Measurements from ENCODE around the gene YBX2.

YBX2 gene

GRCh38 chr17:7327056-7327455 is 32.6 kb upstream of the YBX2 start:
- Histone ChIP-seq H3K4me1 (ENCODE audit: control insufficient read depth, insufficient read depth, low read length) (peaks cover 9% of the 10 kb centered on the region), H3K9me3 (ENCODE audit: control insufficient read depth, insufficient read depth, low read depth, low read length) (no peaks in the 10 kb centered on the region), H3K4me3 (ENCODE audit: low read depth, low read length) (no peak overlapping the region), H3K27ac (ENCODE audit: extremely low read depth, low read depth, low read length) (no peak overlapping the region), H3K36me3 (ENCODE audit: control insufficient read depth in 2 of 2, insufficient read depth in 1 of 2, low read length in 2 of 2) (peaks cover 22 to 53% of the 10 kb centered on the region in 2 experiments)
- POLR2A ChIA-PET = interaction anchor here (0.8 to 0.9 kb wide), 2 partner anchors 177 to 252 kb away, joined by 3 to 4 read pairs; no protein-coding TSS in a partner anchor
- TF ChIP-seq ZNF426 (tag by site-specific recombination; IDR thresholded peaks at IDR 0.05) (no peak), ZNF214 (tag by site-specific recombination; IDR thresholded peaks at IDR 0.05; ENCODE audit: borderline replicate concordance) (no peak), ZNF449 (tag by site-specific recombination; IDR thresholded peaks at IDR 0.05) (no peak), ZNF610 (tag by site-specific recombination; IDR thresholded peaks at IDR 0.05; ENCODE audit: borderline replicate concordance) (no peak), ZNF530 (tag by site-specific recombination; IDR thresholded peaks at IDR 0.05; ENCODE audit: low read depth) (no peak), GLIS1 (tag by site-specific recombination; IDR thresholded peaks at IDR 0.05) (no peak), ZNF549 (tag by site-specific recombination; IDR thresholded peaks at IDR 0.05) (no peak), ZNF133 (tag by site-specific recombination; IDR thresholded peaks at IDR 0.05) (no peak)
- TF ChIP-seq, protein P1, sequence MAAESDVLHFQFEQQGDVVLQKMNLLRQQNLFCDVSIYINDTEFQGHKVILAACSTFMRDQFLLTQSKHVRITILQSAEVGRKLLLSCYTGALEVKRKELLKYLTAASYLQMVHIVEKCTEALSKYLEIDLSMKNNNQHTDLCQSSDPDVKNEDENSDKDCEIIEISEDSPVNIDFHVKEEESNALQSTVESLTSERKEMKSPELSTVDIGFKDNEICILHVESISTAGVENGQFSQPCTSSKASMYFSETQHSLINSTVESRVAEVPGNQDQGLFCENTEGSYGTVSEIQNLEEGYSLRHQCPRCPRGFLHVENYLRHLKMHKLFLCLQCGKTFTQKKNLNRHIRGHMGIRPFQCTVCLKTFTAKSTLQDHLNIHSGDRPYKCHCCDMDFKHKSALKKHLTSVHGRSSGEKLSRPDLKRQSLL (tag by site-specific recombination; IDR thresholded peaks at IDR 0.05) = no peak
- TF ChIP-seq, protein P2, sequence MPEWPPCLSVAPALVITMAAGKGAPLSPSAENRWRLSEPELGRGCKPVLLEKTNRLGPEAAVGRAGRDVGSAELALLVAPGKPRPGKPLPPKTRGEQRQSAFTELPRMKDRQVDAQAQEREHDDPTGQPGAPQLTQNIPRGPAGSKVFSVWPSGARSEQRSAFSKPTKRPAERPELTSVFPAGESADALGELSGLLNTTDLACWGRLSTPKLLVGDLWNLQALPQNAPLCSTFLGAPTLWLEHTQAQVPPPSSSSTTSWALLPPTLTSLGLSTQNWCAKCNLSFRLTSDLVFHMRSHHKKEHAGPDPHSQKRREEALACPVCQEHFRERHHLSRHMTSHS (tag by site-specific recombination; IDR thresholded peaks at IDR 0.05) = no peak
- CTCF ChIA-PET = interaction anchor here (0.7 to 5.2 kb wide), 7 partner anchors 10 to 234 kb away, joined by 3 to 50 read pairs (median 6); partner anchors contain the start of genes POLR2A and SENP3

GRCh38 chr17:7326186-7326585 is 31.7 kb upstream of the YBX2 start:
- H3K9me3 ChIP-seq (ENCODE audit: control insufficient read depth, insufficient read depth, low read depth, low read length) = no peaks in the 10 kb centered on the region
- H3K4me1 ChIP-seq (ENCODE audit: control insufficient read depth, insufficient read depth, low read length) = peaks cover 9% of the 10 kb centered on the region
- H3K27ac ChIP-seq (ENCODE audit: extremely low read depth, low read depth, low read length) = no peak overlapping the region
- peaks cover 24 to 61% of the 10 kb centered on the region in 2 experiments for H3K36me3 ChIP-seq (ENCODE audit: control insufficient read depth in 2 of 2, insufficient read depth in 1 of 2, low read length in 2 of 2)
- no peak overlapping the region for H3K4me3 ChIP-seq (ENCODE audit: low read depth, low read length)
- CTCF ChIA-PET = interaction anchor here (0.6 to 5.2 kb wide), 8 partner anchors 9 to 1836 kb away, joined by 3 to 50 read pairs (median 4); partner anchors contain the start of genes ACAP1, POLR2A and SENP3
- POLR2A ChIA-PET = interaction anchor here (0.8 kb wide), 1 partner anchor 178 kb away, joined by 3 read pairs; no protein-coding TSS in a partner anchor
- no peak for TF ChIP-seq ZFHX2 (tag by site-specific recombination; conservative IDR thresholded peaks at IDR 0.05)
- TF ChIP-seq ZNF311 (tag by site-specific recombination; IDR thresholded peaks at IDR 0.05; ENCODE audit: borderline replicate concordance) = no peak
- TF ChIP-seq, protein P3, sequence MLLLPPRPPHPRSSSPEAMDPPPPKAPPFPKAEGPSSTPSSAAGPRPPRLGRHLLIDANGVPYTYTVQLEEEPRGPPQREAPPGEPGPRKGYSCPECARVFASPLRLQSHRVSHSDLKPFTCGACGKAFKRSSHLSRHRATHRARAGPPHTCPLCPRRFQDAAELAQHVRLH (tag by site-specific recombination; IDR thresholded peaks at IDR 0.05) = no peak
- no peak for TF ChIP-seq ZNF501 (tag by site-specific recombination; IDR thresholded peaks at IDR 0.05)
- no peak for TF ChIP-seq ZNF184 (tag by site-specific recombination; IDR thresholded peaks at IDR 0.05)
- TF ChIP-seq BCL11A (tag by site-specific recombination; IDR thresholded peaks at IDR 0.05; ENCODE audit: low read depth) = no peak
- TF ChIP-seq ZNF777 (tag by site-specific recombination; IDR thresholded peaks at IDR 0.05; ENCODE audit: borderline replicate concordance) = no peak
- no peak for TF ChIP-seq ZNF335 (tag by site-specific recombination; conservative IDR thresholded peaks at IDR 0.05)
- TF ChIP-seq, protein P4, sequence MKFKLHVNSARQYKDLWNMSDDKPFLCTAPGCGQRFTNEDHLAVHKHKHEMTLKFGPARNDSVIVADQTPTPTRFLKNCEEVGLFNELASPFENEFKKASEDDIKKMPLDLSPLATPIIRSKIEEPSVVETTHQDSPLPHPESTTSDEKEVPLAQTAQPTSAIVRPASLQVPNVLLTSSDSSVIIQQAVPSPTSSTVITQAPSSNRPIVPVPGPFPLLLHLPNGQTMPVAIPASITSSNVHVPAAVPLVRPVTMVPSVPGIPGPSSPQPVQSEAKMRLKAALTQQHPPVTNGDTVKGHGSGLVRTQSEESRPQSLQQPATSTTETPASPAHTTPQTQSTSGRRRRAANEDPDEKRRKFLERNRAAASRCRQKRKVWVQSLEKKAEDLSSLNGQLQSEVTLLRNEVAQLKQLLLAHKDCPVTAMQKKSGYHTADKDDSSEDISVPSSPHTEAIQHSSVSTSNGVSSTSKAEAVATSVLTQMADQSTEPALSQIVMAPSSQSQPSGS (tag by site-specific recombination; IDR thresholded peaks at IDR 0.05; ENCODE audit: low read depth) = no peak
- TF ChIP-seq, protein P5, sequence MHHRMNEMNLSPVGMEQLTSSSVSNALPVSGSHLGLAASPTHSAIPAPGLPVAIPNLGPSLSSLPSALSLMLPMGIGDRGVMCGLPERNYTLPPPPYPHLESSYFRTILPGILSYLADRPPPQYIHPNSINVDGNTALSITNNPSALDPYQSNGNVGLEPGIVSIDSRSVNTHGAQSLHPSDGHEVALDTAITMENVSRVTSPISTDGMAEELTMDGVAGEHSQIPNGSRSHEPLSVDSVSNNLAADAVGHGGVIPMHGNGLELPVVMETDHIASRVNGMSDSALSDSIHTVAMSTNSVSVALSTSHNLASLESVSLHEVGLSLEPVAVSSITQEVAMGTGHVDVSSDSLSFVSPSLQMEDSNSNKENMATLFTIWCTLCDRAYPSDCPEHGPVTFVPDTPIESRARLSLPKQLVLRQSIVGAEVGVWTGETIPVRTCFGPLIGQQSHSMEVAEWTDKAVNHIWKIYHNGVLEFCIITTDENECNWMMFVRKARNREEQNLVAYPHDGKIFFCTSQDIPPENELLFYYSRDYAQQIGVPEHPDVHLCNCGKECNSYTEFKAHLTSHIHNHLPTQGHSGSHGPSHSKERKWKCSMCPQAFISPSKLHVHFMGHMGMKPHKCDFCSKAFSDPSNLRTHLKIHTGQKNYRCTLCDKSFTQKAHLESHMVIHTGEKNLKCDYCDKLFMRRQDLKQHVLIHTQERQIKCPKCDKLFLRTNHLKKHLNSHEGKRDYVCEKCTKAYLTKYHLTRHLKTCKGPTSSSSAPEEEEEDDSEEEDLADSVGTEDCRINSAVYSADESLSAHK (tag by site-specific recombination; IDR thresholded peaks at IDR 0.05) = no peak

Measured in HEK293 (cell line).